ENCODE data around the gene TNNT1. TPM values are rescaled to one million over a fixed set of nuclear protein-coding genes. Genes with fewer than 3 reads are reported as not detected.
"Not testable (repeated sequence)": the region's sequence is repeated elsewhere in the genome, so short reads cannot be mapped to it uniquely, and the experiment has no call there.

TNNT1 gene
- total RNA-seq, 4 donors from 2014 or later: 13.6 to 46.7 (median 19.6) TPM

DNA sequence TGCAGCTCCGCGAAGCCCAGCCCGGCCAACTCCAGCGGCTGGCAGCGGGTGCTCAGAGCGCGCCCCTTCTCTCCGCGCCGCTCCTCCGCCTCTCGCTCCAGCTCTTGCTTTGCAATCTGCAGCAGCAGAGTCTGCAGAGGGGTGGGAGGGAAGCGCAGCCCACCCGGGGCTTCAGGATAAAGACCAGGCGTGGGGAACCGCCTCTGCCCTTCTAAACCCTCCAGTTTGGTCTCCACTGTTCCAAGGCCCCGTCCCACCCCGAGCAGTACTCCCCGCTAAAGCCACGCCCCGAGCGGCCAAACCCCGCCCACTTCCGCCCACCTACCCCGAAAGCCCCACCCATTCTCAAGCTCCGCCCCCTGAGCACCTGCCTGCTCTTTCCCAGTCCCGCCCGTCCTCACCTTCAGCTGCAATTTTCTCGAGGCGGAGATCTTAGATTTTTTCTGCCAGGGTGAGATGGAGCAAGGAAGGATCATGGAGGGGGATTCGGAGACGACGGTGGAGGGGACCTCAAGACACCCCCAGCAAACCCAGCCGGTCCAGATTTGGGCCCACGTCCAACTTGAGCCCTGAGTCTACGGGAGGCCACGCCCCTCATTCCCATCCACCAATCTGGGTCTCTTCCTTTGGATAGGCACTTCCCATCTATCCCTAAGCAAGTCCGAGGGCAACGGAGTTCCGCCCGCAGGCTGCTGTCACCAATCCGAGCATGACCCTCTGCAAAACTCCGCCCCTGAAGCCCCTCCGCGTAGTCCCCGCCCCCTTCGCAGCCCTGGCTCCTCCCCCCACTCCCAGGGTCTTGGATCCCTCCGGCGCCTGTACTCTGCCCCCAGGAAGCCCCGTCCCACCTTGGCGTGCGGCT lies 7.4 kb upstream of the TNNT1 start:
- 2% methylated on average over 26 of the region's 52 CpGs for WGBS
- no peak overlapping the region for H3K27ac ChIP-seq
- peak overlapping the region; percentile 30 for H3K4me3 ChIP-seq
- TF ChIP-seq POLR2AphosphoS5 (IDR thresholded peaks at IDR 0.05) (no peak), EP300 (IDR thresholded peaks at IDR 0.05) (no peak), POLR2A (IDR thresholded peaks at IDR 0.05) (no peak)
- TF ChIP-seq, protein P1, sequence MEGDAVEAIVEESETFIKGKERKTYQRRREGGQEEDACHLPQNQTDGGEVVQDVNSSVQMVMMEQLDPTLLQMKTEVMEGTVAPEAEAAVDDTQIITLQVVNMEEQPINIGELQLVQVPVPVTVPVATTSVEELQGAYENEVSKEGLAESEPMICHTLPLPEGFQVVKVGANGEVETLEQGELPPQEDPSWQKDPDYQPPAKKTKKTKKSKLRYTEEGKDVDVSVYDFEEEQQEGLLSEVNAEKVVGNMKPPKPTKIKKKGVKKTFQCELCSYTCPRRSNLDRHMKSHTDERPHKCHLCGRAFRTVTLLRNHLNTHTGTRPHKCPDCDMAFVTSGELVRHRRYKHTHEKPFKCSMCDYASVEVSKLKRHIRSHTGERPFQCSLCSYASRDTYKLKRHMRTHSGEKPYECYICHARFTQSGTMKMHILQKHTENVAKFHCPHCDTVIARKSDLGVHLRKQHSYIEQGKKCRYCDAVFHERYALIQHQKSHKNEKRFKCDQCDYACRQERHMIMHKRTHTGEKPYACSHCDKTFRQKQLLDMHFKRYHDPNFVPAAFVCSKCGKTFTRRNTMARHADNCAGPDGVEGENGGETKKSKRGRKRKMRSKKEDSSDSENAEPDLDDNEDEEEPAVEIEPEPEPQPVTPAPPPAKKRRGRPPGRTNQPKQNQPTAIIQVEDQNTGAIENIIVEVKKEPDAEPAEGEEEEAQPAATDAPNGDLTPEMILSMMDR (IDR thresholded peaks at IDR 0.05): no peak
- H3K27me3 ChIP-seq: peaks cover 60% of the 10 kb centered on the region
- no peaks in the 10 kb centered on the region for H3K9me3 ChIP-seq
- H3K4me1 ChIP-seq: peaks cover 33% of the 10 kb centered on the region
- DNase-seq (ENCODE audit: low spot score in 2 of 2): peak in 1 of 2 donors; percentile 65
- no peaks in the 10 kb centered on the region for H3K36me3 ChIP-seq

DNA sequence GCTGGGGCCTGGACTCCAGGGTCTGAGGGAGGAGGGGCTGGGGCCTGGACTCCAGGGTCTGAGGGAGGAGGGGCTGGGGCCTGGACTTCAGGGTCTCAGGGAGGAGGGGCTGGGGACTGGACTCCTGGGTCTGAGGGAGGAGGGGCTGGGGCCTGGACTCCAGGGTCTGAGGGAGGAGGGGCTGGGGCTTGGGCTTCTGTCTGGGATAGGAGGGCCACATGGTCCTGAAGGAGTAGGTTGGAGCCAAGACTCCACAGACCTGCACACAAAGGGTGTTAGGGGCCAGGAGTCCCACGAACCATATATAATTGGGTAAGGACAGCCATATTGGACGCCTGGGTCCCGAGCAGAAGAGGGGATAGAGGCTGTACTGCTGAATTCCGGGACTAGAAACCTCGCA lies 6.8 kb upstream of the TNNT1 start:
- WGBS: 0% methylated on average over 2 of the region's 5 CpGs
- not testable (repeated sequence) for DNase-seq (ENCODE audit: low spot score in 2 of 2); H3K36me3 ChIP-seq; H3K27ac ChIP-seq; H3K9me3 ChIP-seq
- Histone ChIP-seq H3K4me3 (peak overlapping the region; percentile 30), H3K4me1 (peaks cover 33% of the 10 kb centered on the region), H3K27me3 (peaks cover 55% of the 10 kb centered on the region)

DNA sequence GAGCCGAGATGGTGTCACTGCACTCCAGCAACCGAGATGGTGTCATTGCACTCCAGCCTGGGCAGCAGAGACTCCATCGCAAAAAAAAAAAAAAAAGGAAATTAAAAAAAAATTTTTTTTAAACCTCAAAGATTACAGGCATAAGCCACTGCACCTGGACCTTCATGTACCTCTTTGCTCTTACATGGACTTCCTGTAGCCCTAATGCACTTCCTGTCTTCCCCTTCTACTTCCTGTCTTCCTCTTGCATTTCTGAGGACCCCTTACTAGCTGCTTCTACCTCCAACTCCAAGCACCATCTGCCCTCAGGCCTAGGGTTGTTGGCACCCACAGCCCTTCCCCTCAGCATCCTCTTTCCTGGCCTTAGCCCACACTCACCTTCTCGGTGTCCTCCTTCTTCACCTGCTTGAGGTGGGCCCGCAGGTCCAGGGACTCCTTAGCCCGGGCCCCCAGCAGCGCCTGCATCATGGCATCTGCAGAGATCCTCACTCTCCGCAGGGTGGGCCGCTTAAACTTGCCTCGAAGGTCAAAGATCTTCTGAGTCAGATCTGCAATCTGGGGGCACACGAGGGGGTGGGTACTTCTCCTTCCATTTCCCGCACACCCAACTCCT lies 4.8 kb upstream of the TNNT1 start:
- no peaks in the 10 kb centered on the region for H3K9me3 ChIP-seq
- H3K36me3 ChIP-seq: no peaks in the 10 kb centered on the region
- no peak for DNase-seq (ENCODE audit: low spot score in 2 of 2)
- peaks cover 17% of the 10 kb centered on the region for H3K4me1 ChIP-seq
- TF ChIP-seq, protein P1 (IDR thresholded peaks at IDR 0.05): no peak
- TF ChIP-seq POLR2AphosphoS5 (IDR thresholded peaks at IDR 0.05) (no peak), EP300 (IDR thresholded peaks at IDR 0.05) (no peak), POLR2A (IDR thresholded peaks at IDR 0.05) (no peak)
- H3K27me3 ChIP-seq: peaks cover 62% of the 10 kb centered on the region
- WGBS: 86% methylated on average over 12 of the region's 12 CpGs
- H3K4me3 ChIP-seq: no peak overlapping the region
- H3K27ac ChIP-seq: no peak overlapping the region

DNA sequence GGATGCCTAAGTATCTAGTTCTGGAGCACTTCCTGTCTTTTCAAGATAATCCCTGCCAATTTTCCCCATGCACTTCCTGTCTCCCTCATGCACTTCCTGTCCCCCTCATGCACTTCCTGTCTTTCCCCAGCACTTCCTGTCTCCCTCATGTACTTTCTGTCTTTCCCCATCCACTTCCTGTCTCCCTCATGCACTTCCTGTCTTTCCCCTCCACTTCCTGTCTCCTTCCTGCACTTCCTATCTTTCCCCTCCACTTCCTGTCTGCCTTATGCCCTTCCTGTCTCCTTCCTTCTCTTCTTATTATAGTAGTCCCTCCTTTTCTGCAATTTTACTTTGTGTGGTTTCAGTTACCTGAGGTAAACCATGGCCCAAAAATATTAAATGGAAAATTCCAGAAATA lies 3.0 kb upstream of the TNNT1 start:
- no peak for DNase-seq (ENCODE audit: low spot score in 2 of 2)
- Histone ChIP-seq H3K27ac (no peak overlapping the region), H3K9me3 (no peaks in the 10 kb centered on the region), H3K4me3 (no peak overlapping the region), H3K4me1 (peaks cover 13% of the 10 kb centered on the region), H3K36me3 (no peaks in the 10 kb centered on the region), H3K27me3 (peaks cover 67% of the 10 kb centered on the region)
- no peak for TF ChIP-seq POLR2A (IDR thresholded peaks at IDR 0.05)

DNA sequence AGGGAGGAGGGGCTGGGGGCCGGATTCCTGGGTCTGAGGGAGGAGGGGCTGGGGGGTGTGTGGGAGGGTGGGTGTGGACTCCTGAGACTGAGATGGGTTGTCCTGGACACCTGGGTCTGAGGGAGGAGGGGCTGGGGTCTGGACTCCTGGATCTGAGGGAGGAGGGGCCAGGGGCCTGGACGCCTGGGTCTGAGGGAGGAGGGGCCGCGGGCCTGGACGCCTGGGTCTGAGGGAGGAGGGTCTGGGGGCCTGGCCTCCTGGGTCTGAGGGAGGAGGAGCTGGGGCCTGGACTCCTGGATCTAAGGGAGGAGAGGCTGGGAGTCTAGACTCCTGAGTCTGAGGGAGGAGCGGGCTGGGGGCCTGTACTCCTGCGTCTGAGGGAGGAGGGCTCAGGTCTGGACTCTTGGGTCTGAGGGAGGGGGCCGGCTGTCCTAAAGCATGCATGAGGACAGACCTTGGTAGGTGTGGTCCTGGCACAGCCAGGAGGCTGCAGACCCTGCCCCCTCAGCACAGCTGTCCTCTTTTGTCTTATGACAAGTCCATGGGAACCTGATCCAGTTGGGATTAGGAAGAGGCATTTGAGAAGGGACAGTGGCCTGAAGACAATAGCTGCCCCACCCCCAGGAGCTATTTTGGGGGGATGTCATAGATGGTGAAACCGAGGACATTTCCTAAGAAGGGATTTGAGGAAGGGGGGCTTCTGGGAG lies 1.3 kb downstream of the TNNT1 start:
- Histone ChIP-seq H3K36me3 (no peaks in the 10 kb centered on the region), H3K27ac (no peak overlapping the region), H3K4me3 (no peak overlapping the region), H3K27me3 (peaks cover 79% of the 10 kb centered on the region), H3K9me3 (no peaks in the 10 kb centered on the region), H3K4me1 (peaks cover 8% of the 10 kb centered on the region)
- TF ChIP-seq POLR2A (IDR thresholded peaks at IDR 0.05) (no peak), POLR2AphosphoS5 (IDR thresholded peaks at IDR 0.05) (no peak), EP300 (IDR thresholded peaks at IDR 0.05) (no peak)
- TF ChIP-seq, protein P1 (IDR thresholded peaks at IDR 0.05): no peak
- 33% methylated on average over 5 of the region's 9 CpGs for WGBS
- no peak for DNase-seq (ENCODE audit: low spot score in 2 of 2)

DNA sequence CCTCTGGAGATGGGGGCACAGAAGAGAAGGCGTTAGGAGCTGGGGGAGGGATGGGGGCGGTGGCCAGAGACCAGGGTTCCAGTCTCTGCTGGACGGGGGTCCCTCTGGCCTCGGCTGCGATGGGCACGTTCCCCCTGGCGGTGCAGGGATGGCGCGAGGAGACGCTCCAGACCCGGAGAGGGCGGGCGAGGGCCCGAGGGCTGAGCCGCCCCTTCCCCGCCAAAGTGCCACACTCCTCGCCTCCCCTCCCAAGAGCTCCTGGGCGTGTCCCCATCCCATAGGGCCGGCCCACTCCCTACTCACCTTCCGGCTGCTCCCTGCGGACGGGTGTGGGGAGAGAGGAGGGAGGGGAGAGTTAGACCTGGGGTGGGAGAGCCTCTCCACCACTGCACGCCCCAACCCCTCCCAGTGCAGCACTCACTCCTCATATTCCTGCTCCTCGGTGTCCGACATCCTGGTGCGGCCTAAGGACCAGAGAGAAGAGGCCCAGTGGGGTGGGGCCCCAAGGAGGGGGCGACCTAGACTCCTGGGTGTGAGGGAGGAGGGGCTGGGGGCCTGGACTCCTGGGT lies 2.2 kb downstream of the TNNT1 start:
- WGBS: 11% methylated on average over 5 of the region's 27 CpGs
- TF ChIP-seq EP300 (IDR thresholded peaks at IDR 0.05) (no peak), POLR2A (IDR thresholded peaks at IDR 0.05) (no peak), POLR2AphosphoS5 (IDR thresholded peaks at IDR 0.05) (no peak)
- TF ChIP-seq, protein P1 (IDR thresholded peaks at IDR 0.05): no peak
- H3K4me3 ChIP-seq: peak overlapping the region; percentile 36
- H3K36me3 ChIP-seq: no peaks in the 10 kb centered on the region
- peaks cover 89% of the 10 kb centered on the region for H3K27me3 ChIP-seq
- H3K9me3 ChIP-seq: no peaks in the 10 kb centered on the region
- H3K4me1 ChIP-seq: peaks cover 8% of the 10 kb centered on the region
- no peak for DNase-seq (ENCODE audit: low spot score in 2 of 2)
- no peak overlapping the region for H3K27ac ChIP-seq

Data from suprapubic skin (tissue), 4 donors.